GM19043 (cell line): ENCODE results near the gene DAZAP1.

Source experiments
- ATAC-seq: cut with Tn5 transposase; IDR thresholded peaks from one replicate; pipeline ENCODE4 v1.9.1; 2021; ENCODE audit warnings: low read depth; ENCODE audit not compliant: unreplicated experiment

The DAZAP1 gene

DNA sequence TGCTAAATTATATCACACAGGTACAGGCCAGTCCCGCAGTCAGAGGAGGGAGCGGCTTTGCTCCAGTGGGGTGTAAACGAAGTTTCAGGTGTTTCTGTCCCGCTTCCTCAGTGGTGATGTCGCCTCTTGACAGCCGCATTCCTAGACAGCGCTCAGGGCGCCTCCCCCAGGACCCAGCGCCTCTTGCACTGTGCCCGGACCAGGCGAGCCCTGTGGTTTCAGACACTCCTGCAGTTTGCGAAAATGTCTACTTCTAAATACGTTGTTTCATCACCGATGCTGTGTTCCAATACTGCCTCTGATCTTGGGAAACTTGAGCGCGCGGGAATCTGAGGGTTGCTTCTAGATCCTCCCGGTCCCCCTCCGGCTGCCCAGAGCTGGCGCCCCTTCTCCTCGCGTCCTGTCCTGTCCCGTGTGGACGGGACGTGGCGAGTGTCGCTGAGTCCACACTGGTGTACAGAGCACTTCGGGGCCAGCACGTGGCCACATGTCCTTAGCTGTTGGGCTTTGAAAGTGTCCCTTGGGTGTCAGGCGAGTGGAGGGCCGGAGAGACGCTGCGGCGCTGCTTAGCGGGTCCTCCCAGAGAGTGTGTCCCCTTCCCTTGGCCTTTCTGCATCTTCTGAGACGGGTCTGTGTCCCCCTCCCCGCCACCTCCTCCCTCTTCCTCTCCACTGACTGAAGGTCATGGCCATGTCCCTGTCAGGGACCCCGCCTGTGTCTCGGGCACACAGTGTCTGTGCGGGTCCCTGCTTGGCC, 16.2 kb downstream of the DAZAP1 start:
- no peak for ATAC-seq

DNA sequence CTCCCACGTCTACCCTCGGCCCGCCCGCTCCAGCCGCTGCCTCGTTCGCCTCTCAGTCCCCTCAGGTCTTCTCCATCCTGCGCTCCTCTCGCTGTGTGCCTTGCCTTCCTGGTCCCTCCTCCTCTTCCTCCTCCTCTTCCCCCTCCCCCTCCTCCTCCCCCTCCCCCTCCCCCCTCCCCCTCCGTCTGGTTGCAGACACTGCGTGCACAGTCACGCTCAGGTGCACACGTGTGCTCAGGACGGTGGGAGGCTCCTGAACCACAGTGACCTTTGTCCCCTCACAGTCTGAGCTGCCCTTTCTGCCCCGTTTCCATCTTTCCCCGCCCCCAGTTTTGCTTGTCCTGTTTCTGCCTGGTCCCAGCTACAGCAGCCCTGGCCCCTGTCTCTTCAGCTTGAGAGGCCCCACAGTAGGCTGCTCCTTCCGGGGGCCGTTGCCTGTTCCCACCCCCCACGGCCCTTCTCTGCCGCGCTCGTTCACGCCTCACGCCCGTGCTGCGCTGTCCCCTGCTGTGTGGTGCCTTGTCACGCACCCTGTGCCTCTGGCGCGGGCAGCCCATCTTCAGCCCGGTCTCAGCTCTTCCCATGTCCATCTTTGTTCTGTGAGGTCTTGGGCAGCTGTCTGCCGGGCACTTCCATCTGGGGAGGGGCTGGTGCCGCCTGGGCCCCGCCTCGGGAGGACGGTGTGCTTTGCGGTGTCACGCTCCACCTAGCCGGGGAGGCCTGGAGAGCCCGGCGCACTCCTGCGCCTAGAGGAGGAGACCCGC, 17.0 kb downstream of the DAZAP1 start:
- ATAC-seq, result no peak

DNA sequence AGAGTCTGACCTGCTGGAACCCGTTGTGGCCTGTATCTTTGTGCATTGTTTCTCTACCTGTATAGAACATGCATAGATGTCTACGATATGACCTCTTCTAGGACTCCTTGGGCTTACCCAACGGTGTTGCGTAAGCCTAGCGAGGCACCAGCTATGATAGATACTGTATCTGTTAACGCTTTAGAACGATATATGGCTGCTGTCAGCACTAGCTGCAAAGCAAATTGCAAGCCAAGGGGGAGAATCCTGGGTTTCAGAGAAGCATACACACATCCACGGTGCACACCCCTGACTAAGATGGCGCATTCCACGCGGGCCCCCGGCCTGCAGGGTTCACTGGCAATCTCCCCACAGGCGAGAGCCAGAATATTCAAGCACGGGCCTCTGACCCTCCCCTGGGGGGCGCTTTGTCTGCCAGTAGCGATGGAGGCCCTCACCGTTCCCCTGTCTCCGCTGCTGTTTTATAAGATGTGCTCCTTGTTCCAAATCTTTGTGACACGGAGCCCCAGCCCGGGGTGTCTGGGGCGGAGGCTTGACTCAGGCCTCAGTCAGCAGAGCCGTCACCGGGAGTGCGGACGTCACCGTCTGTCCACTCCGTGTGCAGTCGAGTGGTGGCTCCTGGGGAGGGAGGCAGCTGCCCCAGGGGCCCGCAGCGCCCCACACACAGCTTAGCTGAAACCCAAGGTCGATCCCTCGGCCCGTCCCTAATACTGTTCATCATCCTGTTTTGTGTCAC, 17.9 kb downstream of the DAZAP1 start:
- no peak for ATAC-seq

DNA sequence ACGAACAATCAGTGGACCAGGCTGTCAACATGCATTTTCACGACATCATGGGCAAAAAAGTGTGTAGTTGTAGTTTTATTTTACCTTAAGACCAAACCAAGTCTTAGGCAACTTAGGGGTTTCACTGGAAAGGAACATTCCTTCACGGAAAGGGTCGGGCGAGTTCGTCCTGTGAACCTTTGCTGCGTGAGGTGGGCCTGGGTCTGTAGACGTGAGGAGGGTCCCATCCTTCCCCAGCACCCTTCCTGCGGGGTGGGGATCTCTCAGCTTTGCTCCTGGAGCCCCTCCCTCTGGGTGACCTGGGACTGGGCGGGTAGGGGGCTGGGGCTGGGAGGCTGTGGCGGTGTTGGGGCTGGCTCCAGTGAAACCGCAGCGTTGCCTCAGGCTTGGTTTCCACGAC, 18.5 kb downstream of the DAZAP1 start:
- ATAC-seq, result no peak

DNA sequence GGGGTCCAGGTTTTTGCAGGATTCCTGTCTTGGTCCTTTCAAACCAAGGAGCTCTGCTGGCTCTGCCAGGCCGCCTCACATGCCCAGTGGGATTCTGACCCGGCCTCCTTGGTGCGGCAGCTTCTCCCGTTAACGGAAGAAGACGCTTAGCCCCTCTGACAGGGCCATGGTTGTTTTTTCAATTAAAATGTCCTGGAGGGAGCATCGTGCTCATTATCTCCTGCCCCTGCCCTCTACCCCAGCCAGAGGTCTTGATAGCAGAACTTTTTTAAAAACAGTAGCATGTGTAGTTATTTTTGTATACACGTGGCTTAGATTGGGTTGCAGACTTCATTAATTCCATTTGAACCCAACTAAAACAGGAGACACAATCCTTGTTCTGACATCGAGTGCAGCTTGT, 19.4 kb downstream of the DAZAP1 start:
- ATAC-seq, result no peak

DNA sequence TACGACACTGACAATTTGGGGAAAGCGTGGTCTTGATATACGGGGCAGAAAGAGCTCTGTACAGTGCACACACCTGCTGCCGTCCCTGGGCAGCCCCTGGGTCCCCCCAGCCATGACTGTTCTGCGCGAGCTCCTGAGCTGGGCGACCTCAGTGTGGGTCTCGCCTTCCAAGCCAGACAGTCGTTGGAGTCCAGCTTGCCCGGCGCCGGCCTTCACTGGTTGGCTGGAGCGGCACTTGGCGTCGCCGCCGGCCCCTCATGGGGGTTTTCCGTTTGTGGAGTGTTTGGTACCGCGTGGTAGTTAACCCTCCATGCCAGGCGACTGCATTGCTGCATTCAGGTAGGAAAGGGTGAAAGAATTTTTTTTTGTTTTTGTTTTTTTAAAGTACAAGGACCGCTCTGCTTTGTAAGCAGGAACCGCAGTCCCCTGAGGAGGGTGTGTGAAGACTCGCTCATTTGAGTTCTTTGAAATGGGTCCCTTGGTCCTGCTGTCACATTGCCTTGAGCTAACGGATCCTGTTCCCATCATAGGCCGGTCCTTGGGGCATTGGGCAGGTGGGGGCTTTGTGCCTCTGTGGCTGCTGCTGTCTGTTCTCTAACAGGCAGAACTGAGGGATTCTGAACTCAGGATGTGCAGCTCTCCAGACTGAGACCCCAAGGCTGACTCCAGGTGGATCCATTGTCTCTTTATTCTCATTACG, 20.0 kb downstream of the DAZAP1 start:
- no peak for ATAC-seq

DNA sequence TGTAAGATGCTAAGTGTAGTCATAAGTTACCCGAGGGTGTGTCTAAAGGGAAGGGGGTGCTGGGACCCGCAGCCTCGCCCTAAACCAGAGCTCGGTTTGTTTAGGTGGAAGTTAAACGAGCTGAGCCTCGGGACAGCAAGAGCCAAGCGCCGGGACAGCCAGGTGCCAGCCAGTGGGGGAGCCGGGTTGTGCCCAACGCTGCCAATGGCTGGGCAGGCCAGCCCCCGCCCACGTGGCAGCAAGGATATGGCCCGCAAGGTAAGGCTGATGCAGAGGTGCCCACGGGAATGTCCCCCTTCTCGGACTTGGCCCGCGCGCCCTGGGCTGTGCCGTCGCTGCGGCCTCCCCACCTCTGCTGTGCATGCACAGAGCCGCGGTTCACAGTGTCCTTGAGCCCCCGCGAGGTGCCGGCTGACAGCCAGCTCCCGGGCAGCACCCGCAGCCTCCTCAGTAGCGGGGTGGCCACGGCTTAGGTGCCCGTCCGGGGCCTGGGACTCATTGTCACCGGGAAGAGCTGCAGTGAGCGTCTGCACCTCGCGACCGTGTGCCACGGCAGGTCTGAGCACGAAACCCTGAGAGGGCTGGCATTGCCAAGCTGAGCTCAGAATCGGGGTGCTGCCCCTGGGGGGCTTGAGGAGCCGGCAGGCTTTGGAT, 21.5 kb downstream of the DAZAP1 start:
- no peak for ATAC-seq

DNA sequence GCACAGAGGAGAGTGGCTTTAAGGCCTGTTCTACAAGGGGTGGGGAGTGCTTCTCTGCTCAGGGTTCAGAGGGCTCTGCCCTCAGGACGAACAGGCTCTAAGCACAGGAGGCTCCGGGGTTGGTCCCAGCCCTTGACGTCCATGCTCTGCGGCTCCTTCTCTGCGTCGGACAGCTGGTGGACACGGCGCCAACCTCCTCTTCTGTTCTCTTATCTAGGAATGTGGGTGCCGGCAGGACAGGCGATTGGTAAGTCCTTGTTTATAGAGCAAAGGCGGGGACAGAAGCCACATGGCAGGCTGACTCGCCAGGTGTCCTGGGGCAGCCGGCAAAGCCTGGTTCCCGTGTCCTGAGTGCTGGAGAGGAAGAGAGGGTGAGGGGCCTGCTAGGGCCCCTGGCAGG, 22.4 kb downstream of the DAZAP1 start:
- no peak for ATAC-seq

DNA sequence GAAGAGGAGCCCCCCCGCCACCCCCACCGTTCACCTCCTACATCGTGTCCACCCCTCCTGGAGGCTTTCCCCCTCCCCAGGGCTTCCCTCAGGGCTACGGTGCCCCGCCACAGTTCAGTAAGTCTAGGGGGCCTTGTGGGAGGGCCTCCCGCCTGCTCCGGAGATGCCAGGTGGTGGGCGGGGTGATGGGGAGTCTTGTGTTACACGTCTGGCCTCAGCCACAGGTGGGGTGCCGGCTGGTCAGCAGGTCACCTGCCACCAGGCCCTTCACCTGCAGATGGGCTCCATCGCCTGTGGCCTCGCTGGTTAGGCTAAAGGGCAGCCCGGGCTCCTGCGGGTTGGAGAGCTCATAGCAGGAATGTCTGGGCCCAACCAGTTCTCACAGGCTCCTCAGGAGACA, 22.9 kb downstream of the DAZAP1 start:
- no peak for ATAC-seq

DNA sequence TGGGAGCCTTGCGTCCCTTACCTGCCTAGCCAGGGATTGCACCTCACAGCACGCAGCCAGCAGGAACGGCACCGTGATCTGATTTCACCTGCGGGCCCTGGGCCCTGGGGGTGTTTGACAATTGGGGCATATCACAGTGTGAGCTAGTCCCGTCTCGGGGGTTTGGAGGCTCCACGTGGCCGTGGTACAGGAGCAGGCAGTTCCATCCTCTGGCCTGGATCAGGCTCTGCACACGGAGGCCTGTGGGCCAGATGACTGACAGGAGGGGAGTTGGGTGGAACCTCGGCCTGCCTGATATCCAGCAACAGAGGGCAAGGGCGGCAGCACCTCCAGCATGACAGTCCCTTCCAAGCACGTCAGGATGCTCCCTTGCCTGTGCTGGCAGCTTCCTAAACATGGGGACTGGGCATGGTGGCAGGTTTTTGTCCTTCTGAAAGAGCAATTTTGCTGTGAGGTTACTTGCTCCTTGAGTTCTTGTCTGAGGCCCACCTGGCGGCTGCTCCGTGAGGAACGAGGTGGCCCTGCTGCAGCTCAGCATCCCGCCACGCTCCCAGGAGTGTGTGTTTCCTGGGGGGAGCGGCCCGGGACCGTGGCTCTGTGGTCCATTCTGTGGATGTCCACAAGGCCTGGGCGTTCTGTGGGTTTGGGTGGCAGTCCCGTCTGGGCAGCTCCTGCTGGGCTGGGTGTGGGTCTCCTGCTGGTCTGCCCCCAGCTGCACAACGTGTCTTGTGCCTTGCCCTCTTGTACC, 24.5 kb downstream of the DAZAP1 start:
- ATAC-seq, result no peak

DNA sequence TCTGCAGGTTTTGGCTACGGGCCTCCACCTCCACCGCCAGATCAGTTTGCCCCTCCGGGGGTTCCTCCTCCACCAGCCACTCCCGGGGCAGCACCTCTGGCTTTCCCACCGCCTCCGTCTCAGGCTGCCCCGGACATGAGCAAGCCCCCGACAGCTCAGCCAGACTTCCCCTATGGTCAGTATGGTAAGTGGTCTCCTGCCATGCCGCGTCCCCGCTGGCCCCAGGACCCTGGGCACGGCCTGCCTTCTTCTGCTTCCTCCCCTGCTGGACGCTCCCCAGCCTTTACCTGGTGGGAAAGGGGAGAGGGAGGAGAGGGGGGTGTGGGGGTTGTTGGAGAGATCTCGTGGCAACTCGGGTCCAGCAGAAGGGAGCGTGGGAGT, 25.1 kb downstream of the DAZAP1 start:
- ATAC-seq, result no peak

DNA sequence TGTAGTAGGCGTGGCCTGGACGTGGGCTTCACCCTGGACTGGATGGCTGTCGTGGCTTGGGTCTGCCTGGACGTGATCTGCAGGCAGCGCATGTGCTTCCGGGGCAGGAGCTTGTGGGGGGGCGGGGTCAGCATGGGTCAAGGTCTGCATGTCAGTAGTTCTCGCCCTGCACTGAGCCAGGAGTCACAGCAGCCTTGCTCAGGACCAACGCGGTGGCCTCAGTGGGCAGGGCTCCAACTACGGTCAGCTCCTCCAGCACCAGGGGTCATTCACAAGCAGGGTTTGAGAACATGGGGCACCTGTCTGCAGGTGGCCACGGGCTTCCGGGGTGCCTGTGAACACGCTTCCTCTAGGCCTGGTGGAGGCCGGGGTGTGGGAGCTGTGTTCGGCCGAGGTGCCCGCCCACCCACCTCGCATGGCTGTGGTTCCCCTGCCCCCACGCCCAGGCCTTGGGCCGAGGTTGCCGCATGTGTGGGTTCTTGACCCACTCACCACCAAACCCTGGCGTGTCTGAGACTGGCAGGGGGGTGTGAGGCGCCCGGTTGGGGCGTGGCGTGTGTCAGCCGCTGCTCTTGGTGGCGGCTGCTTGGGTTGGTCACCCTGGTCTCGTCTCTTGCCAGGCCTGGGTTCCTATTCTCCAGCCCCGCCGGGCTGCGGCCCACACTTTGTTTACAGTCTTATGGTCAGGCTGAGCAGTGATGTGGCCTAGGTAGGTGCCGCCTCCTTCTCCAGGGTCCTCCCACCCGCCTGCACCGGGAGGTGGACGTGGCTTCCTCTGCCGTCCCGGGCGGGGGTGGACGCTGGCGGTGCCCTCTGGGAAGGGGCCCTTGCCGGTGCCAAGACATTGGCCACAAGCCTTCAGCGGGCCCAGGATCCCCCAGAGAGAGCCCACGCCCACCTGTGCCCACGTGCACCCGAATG, 26.0 kb downstream of the DAZAP1 start:
- no peak for ATAC-seq

DNA sequence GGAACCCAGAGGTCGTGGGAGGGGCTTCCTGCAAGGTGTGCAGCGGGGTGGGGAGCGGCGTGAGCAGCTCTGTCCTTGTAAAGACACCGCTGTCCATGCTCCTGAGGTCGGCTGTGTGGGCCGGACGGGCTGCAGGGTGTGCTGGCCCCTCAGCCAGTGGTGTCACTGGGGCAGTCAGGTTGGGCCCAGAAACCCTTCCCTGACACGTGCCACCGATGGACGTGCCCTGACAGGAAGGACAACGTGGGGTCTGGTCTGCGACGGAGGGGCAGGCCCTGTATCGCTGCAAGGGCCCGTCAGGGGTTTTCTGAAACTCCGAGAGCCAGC, 26.6 kb downstream of the DAZAP1 start:
- no peak for ATAC-seq

DNA sequence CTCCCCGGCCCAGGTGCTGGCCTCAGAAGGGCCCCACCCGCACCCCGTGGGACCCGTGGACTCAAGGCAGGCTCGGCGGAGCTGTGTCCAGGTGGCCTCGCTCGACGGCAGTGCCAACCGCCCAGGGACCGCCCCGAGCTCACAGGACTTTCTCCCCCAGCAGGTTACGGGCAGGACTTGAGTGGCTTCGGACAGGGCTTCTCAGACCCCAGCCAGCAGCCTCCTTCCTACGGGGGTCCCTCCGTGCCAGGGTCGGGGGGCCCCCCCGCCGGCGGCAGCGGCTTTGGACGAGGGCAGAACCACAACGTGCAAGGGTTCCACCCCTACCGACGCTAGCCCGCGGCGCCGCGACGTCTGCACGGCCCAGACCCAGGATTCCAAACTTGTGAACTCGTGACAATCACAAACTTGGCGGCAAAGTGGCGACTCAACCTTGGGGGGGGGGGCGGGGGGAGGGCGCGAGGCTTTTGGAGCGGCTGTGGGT, 27.2 kb downstream of the DAZAP1 start:
- no peak for ATAC-seq

DNA sequence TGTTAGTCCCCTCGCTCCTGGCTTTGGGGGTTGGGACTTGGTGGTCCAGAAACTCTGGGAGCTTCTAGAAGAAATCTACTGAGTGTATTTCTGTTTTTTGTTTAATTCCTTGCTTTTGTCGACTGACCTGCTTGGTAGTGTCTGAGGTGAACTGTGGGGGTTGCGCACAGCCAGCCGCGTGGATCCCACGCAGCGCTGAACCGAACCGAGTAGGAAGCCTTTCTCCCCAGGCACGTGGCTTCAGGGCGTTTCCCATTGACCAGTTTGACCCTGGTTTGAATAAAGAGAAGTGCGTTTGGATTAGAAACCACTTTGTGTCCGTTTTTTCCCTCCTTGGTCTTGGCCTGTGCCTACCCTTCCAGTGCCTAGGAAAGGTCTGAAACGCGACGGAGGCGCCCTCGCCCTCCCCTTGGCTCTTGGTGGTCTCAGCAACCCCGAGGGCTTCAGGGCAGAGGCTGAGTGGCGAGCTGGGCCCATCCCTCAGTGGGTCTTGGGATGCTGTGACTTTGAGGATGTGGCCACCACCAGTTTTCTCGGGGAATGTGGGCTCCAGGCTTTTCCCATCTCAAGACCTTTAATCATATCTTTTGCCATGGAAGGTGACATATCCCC, 28.1 kb downstream of the DAZAP1 start:
- ATAC-seq, result no peak

DNA sequence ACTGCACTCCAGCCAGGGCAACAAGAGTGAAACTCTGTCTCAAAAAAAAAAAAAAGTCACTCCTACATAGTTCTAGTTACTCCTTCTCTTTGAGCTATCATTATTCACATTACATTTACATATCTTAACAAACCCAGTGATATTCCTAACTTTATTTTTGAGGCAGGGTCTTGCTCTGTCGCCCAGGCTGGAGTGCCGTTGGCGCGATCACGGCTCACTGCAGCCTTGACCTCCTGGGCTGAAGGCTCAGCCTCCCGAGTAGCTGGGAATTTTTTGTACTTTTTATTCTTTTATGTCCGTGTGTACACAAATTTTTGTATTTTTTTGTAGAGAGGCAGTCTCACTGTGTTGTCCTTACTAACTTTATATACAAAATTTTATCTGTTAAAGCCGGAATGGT, 30.2 kb downstream of the DAZAP1 start:
- ATAC-seq, result no peak

DNA sequence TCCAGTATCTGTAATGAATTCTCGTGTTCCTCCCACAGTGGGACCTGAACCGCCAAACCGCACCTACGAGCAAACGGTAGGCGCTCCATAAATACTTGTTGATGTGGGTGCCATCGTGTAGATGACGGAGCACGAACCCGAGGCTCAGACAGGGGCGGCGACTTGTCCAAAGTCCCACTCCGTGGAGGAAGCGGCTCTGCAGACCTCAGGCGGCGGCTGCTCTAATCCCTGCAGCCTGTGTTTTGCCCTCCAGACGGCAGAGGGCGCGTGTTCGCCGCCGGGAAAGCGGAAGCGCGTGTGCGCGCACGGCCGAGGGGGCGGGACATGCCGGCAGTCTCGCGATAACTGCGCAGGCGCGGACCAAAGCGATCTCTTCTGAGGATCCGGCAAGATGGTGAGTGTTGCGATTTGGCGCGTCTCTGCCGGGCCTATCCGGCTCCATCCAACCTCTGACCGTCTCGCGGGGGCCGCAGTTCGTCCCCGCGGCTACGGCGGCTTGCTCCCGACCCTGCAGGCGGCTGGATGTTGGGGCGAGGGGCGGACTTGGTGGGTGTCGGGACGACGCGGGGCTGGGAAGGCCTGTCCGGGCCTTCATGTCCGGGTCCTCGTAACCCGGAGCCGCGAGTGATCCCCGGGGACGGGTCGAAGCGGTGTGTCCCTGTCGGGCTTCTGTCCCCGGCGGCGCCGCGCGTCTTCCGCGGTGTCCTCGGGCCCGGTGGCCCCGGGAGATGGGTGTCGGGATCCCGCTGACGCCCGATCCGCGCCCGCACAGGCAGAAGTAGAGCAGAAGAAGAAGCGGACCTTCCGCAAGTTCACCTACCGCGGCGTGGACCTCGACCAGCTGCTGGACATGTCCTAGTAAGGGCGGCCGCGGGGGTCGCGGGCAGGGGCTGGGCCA, 30.9 kb downstream of the DAZAP1 start, which contains the start of gene RPS15:
Gene RPS15 (plus strand): TSS at position 362 of the 898 bp plus-strand sequence. CDS start 30 bp downstream, at position 392.
- ATAC-seq, result peak; percentile 82
